HL-60/S4 treated with phorbol 12-myristate 13-acetate at 8.2 ng/mL for 4 days and 3 days (cell line): ENCODE measurements around the gene ALKBH2.

Experiments used
- in situ Hi-C: fragments of 300-500 bp; cut with MboI; formaldehyde crosslinking; loops from 2 replicates; pipeline ENCODE4 v1.15.0; 2022; ENCODE audit warnings: low sequenced_read_pairs

ALKBH2 gene

DNA sequence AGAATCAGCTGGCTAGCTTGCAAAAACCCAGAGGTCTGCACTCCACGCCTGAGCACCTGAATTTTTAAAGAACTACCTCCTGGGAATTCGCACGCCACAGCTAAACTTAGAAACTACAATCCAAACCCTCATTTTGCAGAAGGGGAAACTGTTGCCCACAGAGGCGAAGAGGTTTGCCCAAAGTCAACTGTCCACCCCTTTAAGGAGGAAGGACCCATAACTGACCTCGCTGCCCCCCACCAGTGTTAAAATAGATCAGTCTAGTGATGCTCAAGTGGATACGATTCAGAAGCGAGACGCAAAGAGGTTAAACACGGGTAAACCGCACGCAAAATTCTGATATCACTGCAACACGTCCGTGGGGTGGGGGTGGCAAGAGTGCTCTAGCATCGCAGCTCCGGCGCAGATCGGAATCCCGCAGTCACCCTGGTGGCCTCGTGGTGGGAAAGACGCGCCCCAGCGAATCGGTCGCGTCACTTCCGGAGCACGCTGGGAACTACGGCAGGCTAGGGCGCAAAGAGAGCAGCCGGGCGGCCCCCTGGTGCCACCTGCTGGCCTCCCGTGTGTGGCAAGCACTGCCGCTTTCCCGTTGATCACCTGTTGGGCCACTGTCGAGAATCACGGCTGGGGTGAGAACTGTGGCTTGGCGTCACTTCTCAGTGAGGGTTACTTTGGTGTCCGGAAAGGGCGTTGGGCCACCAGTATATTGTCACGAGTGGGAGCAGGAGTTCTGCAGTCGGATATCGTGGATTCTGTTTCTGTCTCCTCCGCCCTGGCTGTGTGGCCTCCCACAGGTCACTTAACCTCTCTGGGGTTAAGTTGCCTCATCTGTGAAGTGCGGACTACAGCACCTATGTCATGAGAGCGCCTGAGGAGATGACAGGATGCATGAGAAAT is at the start of gene ALKBH2:
TSS of gene ALKBH2 (minus strand) at position 451 of the 897 bp plus-strand sequence. CDS start 686 bp downstream, outside the sequence.
- in situ Hi-C loops = loop anchor here (25.0 kb wide), 2 partner anchors 431 to 531 kb away; partner anchors contain the start of genes ISCU and SART3

DNA sequence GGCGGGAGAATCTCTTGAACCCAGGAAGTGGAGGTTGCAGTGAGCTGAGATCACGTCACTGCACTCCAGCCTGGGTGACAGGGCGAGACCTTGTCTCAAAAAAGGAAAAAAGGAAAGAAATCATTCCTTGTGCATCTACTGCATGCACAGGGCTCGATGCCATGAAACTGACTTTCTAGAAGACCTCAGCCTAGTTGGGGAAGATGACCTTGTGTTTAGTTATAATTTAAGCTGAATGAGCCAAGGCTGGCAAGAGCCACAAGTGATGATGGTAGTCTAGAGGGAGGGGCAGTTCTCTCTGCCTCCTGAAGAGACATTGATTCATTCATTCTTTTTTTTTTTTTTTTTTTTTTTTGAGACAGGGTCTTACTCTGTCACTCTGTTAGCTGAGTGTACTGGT is 47.3 kb upstream of the ALKBH2 start:
- in situ Hi-C loops = no loop called here

DNA sequence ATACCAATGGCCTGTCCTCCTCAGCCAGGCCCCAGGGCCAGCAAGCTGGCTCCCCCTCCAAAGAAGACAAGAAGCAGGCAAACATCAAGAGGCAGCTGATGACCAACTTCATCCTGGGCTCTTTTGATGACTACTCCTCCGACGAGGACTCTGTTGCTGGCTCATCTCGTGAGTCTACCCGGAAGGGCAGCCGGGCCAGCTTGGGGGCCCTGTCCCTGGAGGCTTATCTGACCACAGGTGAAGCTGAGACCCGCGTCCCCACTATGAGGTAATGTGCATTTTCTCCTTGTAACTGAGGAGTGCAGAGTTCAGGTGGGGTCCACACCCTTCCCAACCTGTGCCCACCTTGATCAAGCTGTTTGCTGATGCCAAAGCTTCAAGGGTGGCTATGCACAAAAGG is 46.5 kb upstream of the ALKBH2 start:
- in situ Hi-C loops = no loop called here

DNA sequence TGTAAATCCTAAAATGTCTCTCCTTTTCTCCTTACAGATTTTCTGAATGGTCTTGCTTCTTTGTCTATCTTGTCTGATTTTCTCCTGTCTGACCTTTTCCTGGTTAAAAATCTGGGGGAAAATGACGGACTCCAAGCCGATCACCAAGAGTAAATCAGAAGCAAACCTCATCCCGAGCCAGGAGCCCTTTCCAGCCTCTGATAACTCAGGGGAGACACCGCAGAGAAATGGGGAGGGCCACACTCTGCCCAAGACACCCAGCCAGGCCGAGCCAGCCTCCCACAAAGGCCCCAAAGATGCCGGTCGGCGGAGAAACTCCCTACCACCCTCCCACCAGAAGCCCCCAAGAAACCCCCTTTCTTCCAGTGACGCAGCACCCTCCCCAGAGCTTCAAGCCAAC is 46.1 kb upstream of the ALKBH2 start:
- in situ Hi-C loops = no loop called here

DNA sequence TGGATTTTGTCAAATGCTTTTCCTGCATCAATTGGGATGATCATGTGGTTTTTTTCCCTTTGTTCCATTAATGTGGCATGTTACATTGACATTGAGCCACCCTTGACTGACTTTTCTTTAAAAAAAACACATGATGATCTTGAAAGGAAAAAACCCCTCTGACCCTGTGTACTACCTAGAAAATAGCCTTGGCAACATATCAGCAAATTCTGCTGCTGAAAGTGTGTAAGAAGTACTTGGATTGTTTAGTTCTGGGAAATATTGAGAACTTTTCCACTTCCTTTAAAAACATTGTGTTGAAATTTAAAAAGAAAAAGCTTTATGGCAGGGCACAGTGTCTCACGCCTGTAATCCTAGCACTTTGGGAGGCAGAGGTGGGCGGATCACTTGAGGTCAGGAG is 43.8 kb upstream of the ALKBH2 start:
- in situ Hi-C loops = no loop called here

DNA sequence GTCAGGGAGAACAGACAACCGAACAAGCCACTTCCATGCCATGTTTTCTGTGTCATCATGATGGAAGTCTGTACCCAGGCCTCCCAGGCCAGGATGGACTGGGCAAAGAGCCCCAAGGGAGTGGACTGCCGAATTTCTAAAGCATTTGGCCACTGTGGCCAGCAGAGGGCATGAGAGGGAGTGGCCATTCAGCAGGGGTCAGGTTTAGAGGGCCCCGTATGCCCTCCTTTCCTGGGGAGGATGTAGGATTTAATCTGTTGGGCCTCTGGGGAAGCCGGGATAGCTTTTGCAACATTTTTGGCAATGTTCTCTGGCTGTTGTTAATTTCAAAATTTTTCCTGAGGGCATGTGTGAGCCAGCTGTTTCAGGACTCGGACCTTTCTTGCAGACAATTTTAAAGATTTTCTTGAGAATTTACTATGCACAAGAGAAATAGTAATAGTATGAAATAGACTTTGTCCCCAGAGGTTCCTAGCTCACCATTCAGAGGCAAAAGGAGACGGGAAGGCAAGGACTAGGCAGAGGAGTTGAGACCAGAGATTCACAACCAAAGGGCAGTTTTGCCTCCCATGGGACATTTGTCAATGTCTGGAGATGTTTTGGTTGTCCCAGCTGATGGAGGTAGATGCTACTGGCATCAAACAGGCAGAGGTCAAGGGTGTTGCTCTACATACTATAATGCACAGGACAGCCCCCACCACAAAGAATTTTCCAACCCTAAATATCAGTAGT is 41.1 kb upstream of the ALKBH2 start:
- in situ Hi-C loops = no loop called here

DNA sequence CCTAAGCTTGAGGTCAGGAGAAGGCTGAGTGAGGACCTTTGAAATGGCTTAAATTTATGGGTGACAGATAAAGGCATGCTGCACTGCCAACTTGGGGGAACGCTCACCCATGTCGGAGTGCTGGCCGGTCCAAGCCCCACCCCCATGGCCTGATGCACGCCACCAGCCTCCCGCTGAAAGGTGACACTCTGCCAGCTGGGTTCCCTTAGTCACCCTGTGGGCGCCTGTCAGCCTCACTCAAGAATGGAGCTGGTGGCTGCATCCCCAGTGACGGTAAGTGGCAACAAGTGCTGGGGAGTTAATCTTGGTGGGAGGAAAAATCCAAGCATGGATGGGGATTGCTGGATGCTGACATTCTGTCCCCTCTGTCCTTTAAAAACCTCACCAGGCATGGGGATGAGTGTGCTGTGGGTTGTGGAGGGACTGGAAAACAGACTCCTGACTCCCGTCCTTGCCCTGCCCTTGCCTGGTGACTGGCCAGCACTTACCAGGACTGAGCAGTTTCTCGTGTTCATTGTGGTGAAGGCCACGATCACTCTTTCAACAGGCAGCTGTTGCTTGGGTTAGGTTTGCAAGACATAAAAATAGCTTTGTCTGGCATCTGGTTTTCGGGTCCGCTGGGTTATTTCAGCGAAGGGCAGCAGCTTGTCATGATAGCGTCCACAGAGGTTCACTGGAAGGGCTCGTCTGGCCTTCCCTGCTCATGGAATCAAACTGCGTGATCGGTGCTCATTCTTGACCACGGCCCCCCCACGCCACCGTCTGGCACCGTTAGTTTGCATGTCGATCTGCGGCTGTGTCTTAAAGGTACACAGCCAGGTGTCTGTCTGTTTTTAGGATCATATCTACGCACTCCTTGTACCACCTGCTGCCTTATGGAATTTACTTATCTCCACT is 38.1 kb upstream of the ALKBH2 start:
- in situ Hi-C loops = no loop called here

DNA sequence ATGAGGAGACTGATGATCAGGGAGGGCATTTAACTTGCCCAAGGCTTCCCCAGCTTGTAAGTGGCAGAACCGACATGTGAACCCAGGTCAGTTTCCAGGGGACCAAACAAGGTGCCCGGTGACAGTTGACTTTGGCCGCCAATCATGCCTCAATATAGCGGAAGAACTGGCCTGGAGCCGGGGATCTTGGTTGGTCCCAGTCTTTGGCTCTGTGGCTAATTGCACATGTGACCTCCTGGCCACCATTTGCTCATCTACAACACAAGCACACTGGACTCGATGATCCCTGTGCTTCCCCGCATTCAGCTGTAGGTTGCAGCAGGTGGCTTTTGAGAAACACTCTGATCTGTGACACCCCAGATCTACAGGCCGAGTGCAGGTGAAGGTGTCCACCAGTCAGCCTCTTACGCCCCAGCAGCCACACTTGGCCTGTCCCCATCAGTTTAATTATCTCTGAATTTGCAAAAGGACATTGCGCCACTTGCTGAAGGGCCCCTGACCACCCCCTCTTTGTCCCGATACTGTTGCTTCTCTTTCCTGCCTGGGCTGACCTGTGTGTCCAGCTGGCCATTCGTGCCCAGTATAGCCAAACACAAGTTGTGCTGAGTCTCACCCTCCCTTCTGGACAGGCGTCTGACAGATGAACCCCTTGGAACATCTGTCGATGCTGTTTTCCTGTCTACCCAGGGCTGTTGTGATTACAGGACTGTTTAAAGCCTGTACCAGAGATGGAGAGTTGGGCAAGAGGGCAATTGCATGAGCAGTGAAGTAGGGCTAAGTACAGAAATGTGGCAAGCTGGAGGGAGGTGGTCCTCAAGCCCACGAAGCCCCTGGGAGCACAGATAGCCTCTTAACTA is 37.3 kb upstream of the ALKBH2 start:
- in situ Hi-C loops = no loop called here

DNA sequence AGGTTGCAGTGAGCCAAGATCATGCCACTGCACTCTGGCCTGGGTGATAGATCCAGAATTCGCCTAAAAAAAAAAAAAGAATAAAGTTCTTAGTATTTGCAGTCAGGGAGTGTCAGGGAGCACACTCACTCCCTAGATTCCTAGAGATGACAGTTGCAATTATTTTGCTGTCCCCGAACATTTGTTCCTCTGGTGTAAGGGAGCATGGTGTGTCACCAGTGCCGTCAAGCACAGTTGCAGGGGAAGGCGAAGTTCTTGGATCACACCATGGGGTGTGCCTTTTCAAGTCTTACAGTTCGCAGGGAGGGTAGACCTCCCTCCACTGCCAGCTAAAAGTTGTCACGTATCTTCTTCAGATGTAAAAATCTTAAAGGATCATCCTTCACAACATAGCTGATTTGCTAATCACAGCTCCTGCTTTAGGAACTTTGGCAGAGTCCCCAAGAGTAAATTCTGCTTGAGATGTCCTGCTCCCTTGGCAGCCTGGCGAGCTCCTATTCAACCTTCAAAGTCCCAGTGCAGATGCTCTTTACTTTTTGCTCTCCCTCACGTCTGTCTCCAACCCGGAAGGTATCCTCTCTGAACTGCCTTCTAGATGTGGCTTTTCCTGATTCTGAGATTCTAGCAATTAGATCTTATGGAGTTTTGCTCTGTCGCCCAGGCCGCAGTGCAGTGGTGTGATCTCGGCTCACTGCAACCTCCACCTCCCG is 34.4 kb upstream of the ALKBH2 start:
- in situ Hi-C loops = no loop called here

DNA sequence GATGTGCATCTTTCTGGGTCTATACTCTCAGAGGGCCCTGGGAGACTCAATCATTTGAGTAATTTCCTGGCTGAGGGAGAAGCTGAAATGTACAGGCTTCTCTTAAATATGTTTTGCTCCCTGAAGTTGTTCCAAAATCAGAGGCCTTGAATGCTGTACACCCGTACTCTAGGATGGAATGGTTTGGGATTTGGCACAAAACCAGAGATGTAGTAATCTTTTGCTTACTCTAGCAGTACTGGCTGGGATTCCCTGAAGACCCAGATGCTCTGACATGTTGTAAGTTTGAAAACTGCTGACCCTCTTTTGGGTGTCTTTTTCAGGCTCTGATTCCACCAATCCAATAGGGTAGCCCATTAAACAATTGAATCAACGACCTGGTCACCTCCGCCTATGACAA is 33.5 kb upstream of the ALKBH2 start:
- in situ Hi-C loops = no loop called here

DNA sequence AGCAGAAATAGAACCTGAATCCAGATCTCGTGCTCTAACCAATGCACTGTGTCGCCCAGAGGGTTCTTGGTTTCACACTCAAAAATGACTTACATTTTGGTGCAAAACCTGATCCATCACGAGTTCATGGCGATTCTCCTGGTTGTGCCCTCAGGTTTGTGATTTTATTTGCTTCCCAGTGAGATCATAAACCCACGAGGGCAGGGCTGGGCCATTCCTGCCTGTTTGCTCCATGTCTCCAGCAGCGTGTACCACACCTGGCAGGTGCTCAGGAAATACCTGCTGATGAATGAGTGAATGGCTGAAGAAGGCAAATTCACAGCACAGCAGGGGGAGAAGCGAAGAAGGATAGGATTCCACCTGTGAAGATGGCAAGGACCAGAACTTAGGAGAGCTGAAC is 32.5 kb upstream of the ALKBH2 start:
- in situ Hi-C loops = no loop called here

DNA sequence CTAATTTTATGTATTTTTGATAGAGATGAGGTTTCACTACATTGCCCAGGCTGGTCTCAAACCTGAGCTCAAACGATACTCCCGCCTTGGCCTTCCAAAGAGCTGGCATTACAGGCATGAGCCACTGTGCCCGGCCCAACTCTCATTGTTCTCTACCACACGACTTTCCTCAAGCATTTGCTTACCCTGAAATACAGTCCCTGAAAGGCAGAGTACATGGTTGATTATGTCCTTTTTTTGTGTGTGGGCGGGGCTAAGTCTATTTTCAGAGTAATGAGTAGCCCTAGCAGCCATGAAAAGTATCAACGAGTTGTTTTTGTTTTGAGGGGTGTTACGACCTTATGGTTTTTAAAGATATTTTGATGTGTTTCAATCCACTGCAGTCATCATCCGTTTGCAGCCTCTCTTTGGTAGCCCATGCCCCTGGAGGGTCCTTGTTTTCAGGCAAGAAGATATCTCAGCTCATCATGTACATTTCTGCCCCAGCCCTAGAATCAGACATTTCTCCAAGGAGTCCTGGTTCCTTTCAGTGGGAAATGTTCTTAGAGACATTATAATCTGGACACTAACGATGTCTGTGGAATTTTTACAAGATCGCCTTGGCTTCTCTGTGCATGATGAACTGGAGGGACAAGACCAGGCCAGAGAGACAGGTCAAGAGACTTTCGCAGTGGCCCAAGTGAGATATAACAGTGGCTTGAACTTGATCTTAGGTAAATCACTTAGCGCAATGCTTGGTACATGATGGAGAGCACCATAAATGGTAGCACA is 31.8 kb upstream of the ALKBH2 start:
- in situ Hi-C loops = no loop called here

DNA sequence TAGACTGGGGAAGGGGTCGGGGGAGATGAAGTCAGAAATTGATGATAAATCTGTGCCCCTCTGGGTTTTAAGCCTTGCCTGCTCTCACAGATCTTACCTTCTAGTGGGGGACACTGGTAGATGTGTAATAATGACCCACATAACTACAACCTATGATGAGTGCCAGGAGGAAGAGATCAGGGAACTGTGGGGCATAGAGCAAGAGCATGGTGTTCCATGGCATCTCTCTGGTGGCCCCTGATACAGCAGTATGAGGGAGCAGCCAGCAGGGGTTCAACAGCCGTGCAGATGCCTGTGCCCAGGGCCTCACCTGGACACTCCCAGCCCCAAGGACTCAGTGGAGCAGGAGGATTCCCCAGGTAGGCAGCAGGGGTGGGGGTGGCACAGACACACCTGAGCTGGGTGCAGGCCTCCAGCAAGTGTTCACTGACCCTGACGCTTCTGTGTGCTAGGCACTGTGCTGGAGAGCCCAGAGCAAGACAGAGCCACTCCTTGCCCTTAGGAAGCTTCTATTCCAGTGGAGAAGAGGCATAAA is 28.1 kb upstream of the ALKBH2 start:
- in situ Hi-C loops = no loop called here

DNA sequence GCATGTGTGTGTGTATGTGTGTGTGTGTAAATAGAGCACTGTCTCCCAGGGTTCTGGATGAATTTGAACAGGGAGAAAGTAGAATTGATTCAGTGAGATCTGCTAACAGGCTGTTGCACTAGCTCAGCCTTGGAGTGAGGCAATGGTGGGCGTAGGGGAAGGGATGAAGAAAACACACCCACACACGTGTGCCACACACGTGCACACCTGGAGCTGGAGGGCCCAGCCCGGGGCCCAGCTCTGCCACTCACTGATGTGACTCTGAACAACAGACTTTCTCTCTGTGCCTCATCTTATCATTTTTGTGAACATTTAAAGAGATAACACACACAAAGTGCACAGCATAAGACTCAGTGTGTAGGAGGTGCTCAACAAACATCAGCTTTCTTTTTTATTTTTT is 27.3 kb upstream of the ALKBH2 start:
- in situ Hi-C loops = no loop called here

DNA sequence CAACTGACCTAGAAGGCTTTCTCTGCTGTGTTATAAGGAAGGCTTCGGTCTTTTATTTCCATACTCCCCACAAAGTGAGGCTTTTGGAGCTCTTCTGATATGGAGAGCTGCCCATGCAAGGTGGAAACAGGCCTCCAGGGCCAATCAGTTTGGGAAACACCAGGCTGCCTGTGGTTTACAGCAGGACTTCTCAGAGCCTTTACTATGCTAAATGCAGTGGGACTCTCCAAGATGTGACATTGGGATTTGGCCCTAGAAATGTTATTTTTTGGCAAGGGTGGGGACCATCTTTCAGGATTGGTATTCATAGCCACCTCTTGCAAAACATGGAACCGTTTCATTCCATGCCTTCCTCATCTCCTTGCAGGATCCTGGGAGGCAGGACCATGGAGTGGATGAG is 26.8 kb upstream of the ALKBH2 start:
- in situ Hi-C loops = no loop called here

DNA sequence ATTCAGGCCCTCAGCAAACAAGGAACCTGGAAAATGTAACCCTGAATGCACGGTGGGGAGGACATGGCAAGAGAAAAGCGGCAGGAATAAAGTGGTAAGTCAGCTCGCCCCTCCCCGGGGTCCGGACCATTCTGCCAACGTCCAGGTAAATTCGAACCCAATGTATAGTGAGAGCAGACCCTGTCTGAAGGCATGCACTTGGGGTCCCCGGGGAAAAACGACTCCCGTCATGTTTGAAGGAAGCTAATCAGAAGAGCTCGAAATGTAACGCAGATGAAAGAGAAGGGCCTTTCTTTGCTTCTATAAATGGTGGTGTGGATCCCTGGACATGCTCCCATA is 23.3 kb upstream of the ALKBH2 start:
- in situ Hi-C loops = no loop called here

DNA sequence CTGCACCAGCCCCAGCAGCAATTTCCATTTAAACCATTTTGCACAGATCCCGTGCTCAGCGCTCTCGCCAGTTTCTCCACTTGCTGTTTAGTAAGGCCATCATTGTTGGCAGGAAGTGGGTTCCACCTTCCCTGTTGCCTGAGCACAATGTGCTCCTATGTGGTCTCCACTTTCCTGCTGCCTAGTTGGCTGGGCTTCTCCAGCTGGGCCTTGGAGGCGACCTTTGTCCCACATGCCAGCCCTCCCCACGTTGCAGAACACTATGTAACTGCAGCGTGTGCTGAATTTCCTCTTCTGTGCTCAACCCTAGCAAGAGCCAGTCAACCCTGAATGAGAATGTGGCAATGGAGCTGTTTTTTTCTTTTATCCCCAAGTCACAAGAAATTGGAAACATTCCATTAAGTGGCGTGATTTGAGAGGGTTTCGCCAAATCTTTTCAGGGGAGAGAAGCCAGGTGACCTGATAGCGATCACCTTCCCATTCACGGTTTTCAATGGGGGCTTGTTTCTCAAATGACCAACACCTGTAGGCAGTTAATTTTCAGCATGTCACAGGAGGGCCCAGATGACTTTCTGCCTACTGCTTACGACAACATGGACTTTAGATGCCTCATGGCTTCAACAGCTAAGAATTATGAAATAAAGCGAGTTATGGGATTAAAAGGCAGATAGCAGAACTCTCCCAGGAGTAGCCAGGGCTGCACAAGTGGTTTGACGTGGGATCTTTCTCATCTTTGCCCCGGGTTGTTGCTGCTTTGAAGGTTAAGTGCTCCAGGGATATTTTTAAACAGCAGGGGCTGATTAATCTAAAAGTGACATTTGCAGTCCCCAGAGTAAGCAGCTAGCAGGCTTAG is 22.7 kb upstream of the ALKBH2 start, which contains the start of gene ACACB:
TSS of gene ACACB (plus strand) at position 830 of the 853 bp plus-strand sequence. CDS start 22,819 bp downstream, outside the sequence.
- in situ Hi-C loops = no loop called here

DNA sequence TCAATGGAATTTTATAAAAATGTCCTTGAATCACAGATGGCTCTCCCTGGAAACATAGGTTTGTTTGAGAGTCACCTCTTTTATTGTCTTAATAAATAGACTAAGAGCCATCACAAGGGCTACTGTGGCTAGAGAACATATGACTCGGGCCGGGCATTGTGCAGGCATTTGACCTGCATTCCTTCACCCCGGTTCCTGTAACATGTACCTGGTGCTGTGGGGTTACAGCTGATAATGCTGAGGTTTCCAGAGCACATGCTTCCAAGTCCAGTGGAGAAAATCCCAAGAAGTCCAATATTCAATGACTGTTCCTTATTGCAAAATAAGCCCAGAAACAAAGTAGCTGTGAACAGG is 22.1 kb upstream of the ALKBH2 start:
- in situ Hi-C loops = no loop called here
